ENCODE results near the gene DND1. TPM values are rescaled to one million over a fixed set of nuclear protein-coding genes. Genes with fewer than 3 reads are reported as not detected.
A peak's percentile ranks its signal among the peaks of the same experiment; 100 is the strongest.

The DND1 gene
- total RNA-seq, 1 experiment from 2014 or later: 1.8 TPM

DNA sequence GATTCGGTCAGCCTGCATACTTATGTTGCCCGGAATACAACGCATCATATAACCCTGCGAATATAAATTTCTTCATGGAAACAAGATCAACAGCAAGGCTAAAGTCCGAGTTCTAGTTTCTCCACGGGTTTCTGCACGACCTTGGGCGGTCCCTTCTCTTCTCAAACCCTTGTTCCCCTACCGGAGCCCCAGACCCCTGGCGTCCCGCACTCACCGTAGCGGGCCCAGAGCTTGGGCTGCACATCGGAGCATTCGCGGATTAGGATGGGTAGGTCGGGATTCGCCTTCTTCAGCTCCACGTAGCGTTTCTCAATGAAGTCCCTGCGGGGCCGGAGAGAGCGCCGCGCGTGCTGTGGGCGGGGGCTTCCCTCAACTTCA lies 26.3 kb downstream of the DND1 start:
- intact Hi-C loops (cut with micrococcal nuclease; ENCODE audit: unreplicated experiment): loop anchor here (1.0 to 10.0 kb wide), 6 partner anchors 8 to 432 kb away; partner anchors contain the start of genes APBB3, HARS1, HARS2 and SLC35A4
- Mint-ChIP-seq H3K4me3 (ENCODE audit: unreplicated experiment) (peak overlapping the region; percentile 96), H3K4me1 (ENCODE audit: low read depth, unreplicated experiment) (peaks cover 6% of the 10 kb centered on the region), H3K9me3 (ENCODE audit: unreplicated experiment) (no peaks in the 10 kb centered on the region), H3K27me3 (ENCODE audit: insufficient read depth, unreplicated experiment) (no peaks in the 10 kb centered on the region), H3K27ac (ENCODE audit: unreplicated experiment) (peak overlapping the region; percentile 96), H3K36me3 (ENCODE audit: insufficient read depth, unreplicated experiment) (peaks cover 85% of the 10 kb centered on the region)
- POLR2A ChIA-PET: interaction anchor here (0.7 to 2.4 kb wide), 14 partner anchors 9 to 386 kb away, joined by 3 to 32 read pairs (median 7); partner anchors contain the start of genes EIF4EBP3, HBEGF, SRA1 and TMCO6
- no TSS peak for BruUV-seq (replicated peaks)
- Histone ChIP-seq H3K9me3 (no peaks in the 10 kb centered on the region), H3K27me3 (replicated peaks; ENCODE audit: control insufficient read depth, insufficient read depth, low read length) (no peaks in the 10 kb centered on the region), H3K4me1 (no peaks in the 10 kb centered on the region), H3K4me3 (ENCODE audit: low read depth, low read length) (peak overlapping the region; percentile 73), H3K36me3 (ENCODE audit: control insufficient read depth, insufficient read depth, low read length) (no peaks in the 10 kb centered on the region)
- TF ChIP-seq, protein P1, sequence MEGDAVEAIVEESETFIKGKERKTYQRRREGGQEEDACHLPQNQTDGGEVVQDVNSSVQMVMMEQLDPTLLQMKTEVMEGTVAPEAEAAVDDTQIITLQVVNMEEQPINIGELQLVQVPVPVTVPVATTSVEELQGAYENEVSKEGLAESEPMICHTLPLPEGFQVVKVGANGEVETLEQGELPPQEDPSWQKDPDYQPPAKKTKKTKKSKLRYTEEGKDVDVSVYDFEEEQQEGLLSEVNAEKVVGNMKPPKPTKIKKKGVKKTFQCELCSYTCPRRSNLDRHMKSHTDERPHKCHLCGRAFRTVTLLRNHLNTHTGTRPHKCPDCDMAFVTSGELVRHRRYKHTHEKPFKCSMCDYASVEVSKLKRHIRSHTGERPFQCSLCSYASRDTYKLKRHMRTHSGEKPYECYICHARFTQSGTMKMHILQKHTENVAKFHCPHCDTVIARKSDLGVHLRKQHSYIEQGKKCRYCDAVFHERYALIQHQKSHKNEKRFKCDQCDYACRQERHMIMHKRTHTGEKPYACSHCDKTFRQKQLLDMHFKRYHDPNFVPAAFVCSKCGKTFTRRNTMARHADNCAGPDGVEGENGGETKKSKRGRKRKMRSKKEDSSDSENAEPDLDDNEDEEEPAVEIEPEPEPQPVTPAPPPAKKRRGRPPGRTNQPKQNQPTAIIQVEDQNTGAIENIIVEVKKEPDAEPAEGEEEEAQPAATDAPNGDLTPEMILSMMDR (IDR thresholded peaks at IDR 0.05; ENCODE audit: insufficient read depth in 1 of 2, low read depth in 1 of 2, low read length in 1 of 2, severe bottlenecking in 1 of 2, unreplicated experiment in 1 of 2): no peak
- CTCF ChIA-PET: interaction anchor here (0.7 to 1.9 kb wide), 7 partner anchors 8 to 274 kb away, joined by 3 to 10 read pairs (median 4); partner anchors contain the start of genes EIF4EBP3 and TMCO6
- DNase-seq: peak in 1 of 2 experiments; percentile 28

DNA sequence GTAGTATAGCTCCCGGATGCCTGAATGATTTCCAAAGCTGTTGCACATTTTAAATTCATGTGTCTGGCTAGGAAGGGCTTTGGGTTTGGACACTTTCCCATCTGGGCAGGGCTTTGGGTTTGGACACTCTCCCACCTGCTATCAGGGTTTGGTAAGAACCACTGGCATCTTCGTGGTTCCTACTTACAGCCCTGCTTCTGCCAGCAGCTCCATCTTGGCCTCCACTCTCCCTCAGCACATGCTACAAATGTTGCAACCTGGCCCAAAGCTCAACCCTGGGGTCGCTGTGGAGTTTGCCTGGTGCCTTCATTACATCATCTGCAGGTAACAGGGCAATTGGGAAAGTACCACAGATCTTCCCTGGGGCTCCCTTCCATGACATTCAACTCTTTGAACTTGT lies 30.7 kb downstream of the DND1 start:
- TF ChIP-seq, protein P1 (IDR thresholded peaks at IDR 0.05; ENCODE audit: insufficient read depth in 1 of 2, low read depth in 1 of 2, low read length in 1 of 2, severe bottlenecking in 1 of 2, unreplicated experiment in 1 of 2): no peak
- H3K27ac Mint-ChIP-seq (ENCODE audit: unreplicated experiment): no peak overlapping the region
- BruUV-seq (replicated peaks): no TSS peak
- DNase-seq: no peak
- H3K4me1 Mint-ChIP-seq (ENCODE audit: low read depth, unreplicated experiment): peaks cover 24% of the 10 kb centered on the region
- Histone ChIP-seq H3K4me3 (ENCODE audit: low read depth, low read length) (no peak overlapping the region), H3K9me3 (no peaks in the 10 kb centered on the region), H3K4me1 (peaks cover 7% of the 10 kb centered on the region), H3K27me3 (replicated peaks; ENCODE audit: control insufficient read depth, insufficient read depth, low read length) (no peaks in the 10 kb centered on the region), H3K36me3 (ENCODE audit: control insufficient read depth, insufficient read depth, low read length) (peaks cover 4% of the 10 kb centered on the region; the same call in 1 of the 2 replicates)
- H3K4me3 Mint-ChIP-seq (ENCODE audit: unreplicated experiment): no peak overlapping the region
- peaks cover 54% of the 10 kb centered on the region for H3K36me3 Mint-ChIP-seq (ENCODE audit: insufficient read depth, unreplicated experiment)
- ChIA-PET POLR2A (no interaction called here), CTCF (interaction anchor here (0.5 kb wide), 1 partner anchor 78 kb away, joined by 3 read pairs; no protein-coding TSS in a partner anchor)
- no peaks in the 10 kb centered on the region for H3K27me3 Mint-ChIP-seq (ENCODE audit: insufficient read depth, unreplicated experiment)
- no peaks in the 10 kb centered on the region for H3K9me3 Mint-ChIP-seq (ENCODE audit: unreplicated experiment)
- intact Hi-C loops (cut with micrococcal nuclease; ENCODE audit: unreplicated experiment): loop anchor here (10.0 kb wide), 1 partner anchor 428 kb away; no protein-coding TSS in a partner anchor

DNA sequence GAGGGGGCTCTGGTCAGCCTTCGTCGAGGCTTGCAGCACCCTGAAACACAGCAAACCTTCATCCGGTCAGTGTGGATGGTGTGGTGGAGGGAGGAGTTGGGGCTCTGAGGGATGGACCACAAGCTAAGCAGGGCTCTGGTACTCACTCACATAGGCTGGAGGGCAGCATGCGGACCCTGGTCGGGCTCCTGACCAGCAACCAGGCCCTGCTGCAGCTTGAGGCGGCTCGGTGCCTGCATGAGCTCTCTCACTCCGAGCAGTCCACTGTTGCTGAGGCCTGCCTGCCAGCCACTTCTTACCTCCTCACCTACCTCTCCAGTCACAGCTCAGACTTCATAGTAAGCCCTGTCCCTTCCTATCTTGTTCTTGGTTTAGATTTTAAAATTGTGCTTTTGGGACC lies 31.7 kb downstream of the DND1 start:
- intact Hi-C loops (cut with micrococcal nuclease; ENCODE audit: unreplicated experiment): loop anchor here (10.0 kb wide), 1 partner anchor 427 kb away; no protein-coding TSS in a partner anchor
- Histone ChIP-seq H3K27me3 (replicated peaks; ENCODE audit: control insufficient read depth, insufficient read depth, low read length) (no peaks in the 10 kb centered on the region), H3K4me3 (ENCODE audit: low read depth, low read length) (no peak overlapping the region), H3K4me1 (peaks cover 17% of the 10 kb centered on the region), H3K36me3 (ENCODE audit: control insufficient read depth, insufficient read depth, low read length) (peaks cover 4% of the 10 kb centered on the region; the same call in 1 of the 2 replicates), H3K9me3 (no peaks in the 10 kb centered on the region)
- H3K36me3 Mint-ChIP-seq (ENCODE audit: insufficient read depth, unreplicated experiment): peaks cover 48% of the 10 kb centered on the region
- ChIA-PET POLR2A (no interaction called here), CTCF (no interaction called here)
- no peaks in the 10 kb centered on the region for H3K9me3 Mint-ChIP-seq (ENCODE audit: unreplicated experiment)
- peaks cover 31% of the 10 kb centered on the region for H3K4me1 Mint-ChIP-seq (ENCODE audit: low read depth, unreplicated experiment)
- no peak overlapping the region for H3K4me3 Mint-ChIP-seq (ENCODE audit: unreplicated experiment)
- DNase-seq: no peak
- TF ChIP-seq, protein P1 (IDR thresholded peaks at IDR 0.05; ENCODE audit: insufficient read depth in 1 of 2, low read depth in 1 of 2, low read length in 1 of 2, severe bottlenecking in 1 of 2, unreplicated experiment in 1 of 2): no peak
- H3K27me3 Mint-ChIP-seq (ENCODE audit: insufficient read depth, unreplicated experiment): no peaks in the 10 kb centered on the region
- BruUV-seq (replicated peaks): no TSS peak
- H3K27ac Mint-ChIP-seq (ENCODE audit: unreplicated experiment): no peak overlapping the region

Measured in Caco-2 (cell line).